ENCODE data around the gene LRR1. TPM values are rescaled to one million over a fixed set of nuclear protein-coding genes. Genes with fewer than 3 reads are reported as not detected.
"Not testable (repeated sequence)": the region's sequence is repeated elsewhere in the genome, so short reads cannot be mapped to it uniquely, and the experiment has no call there.

Gene LRR1
- total RNA-seq, 1 donor from 2014 or later: 4.7 TPM

DNA sequence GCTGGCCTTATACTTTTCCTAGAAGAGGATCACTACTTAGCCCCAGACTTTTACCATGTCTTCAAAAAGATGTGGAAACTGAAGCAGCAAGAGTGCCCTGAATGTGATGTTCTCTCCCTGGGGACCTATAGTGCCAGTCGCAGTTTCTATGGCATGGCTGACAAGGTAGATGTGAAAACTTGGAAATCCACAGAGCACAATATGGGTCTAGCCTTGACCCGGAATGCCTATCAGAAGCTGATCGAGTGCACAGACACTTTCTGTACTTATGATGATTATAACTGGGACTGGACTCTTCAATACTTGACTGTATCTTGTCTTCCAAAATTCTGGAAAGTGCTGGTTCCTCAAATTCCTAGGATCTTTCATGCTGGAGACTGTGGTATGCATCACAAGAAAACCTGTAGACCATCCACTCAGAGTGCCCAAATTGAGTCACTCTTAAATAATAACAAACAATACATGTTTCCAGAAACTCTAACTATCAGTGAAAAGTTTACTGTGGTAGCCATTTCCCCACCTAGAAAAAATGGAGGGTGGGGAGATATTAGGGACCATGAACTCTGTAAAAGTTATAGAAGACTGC is 23.4 kb downstream of the LRR1 start:
- intact Hi-C loops (cut with DNase I): no loop called here
- no peak for DNase-seq (ENCODE audit: low spot score)

DNA sequence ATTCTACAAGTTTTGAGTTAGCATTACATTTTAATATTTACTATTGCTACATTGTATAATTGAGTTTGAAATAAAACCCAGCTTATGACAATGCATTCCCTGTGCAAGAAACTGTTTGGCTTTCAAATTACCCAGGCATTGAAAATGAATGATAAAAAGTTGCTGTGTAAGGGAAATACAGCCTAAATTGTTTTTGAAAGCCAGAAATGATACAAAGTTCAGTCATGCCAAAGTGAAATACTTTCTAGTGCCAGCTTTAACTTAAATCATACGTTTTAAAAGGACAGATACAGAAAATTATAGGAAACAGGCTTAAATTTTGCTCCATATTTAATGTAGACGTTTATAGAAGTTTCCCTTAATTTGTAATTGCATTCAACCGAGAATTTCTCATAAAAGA is 24.6 kb downstream of the LRR1 start:
- intact Hi-C loops (cut with DNase I): no loop called here
- DNase-seq (ENCODE audit: low spot score): no peak

DNA sequence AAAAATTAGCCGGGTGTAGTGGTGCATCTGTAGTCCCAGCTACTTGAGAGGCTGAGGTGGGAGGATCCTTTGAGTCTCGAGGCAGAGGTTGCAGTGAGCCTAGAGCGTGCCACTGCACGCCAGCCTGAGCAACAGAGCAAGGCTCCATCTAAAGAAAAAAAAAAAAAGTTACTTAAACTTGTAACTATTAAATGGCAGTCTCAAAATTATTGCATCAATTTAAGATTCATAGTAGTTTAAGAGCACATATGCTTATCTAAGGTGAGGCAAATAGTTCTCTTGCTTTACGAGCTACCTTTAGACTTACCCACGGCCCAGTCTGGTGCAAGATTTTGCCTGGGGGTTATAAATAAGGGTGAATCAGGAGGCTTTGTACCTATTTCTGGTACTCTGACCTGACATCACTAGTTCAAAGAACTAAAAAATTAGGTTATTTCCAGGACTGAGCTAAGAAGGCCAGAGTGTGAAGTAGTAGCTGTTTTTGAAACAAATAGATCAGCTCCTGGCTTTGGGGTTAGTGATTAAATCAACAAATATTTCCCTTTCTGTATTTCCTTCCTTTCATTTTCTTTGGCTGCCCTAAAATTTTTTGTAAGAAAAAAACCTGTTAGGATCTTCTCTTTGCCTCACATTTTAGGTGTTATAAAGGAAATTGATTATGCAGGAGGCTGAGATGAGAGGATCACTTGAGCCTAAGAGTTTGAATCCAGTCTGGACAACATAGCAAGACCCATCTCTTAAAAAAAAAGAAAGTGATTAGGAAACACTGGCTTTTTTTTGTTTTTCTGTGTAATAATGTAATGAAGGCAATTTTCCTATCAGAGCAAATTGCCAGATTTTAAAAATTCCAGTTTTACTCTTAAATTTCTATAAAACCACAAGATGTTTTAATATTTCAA is 25.4 kb downstream of the LRR1 start:
- intact Hi-C loops (cut with DNase I): no loop called here
- DNase-seq (ENCODE audit: low spot score): no peak

DNA sequence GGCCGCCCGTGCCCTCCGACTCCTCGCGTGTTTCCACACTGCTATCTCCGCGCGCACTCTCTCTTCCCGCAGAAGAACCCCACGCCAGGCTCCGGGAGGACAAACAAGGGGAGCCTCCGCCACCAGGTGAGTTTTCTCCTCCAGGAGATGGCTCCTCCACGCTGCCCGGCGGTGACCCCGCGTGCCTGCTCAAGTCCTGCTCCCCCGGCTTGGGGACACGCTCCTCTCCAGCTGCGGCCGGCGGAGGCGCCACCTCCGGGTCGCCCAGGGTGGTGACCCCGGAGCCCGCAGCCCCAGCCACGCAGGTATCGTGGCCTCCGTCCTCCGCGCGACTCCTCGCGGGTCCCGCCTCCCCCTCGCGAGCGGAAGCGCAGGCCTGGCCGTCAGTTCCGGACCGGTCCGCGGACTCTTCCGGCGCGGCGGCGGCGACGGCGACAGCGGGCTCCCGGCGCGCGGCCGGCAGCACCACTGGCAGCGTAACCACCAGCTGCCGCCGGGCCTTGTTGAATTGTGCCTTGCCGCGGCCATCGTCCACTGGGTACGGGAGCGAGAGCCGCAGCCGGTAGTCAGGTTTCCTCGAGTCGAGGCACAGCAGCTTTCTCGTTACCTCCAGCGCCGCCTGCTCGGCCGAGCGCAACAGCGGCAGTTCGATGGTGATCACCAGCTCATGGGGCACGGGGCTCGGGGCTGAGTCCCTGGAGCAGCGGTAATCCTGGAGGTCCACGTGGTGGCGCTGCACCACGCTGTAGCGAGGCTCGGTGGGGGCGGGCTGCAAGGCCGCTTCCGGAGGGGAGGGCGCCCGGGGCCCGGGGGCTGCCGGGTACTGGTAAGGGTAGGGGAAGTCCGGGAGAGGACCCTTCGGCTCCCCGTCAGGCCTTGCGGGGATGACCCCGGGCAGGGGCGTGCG is 35.2 kb downstream of the LRR1 start:
- intact Hi-C loops (cut with DNase I): loop anchor here (2.0 to 10.0 kb wide), 4 partner anchors 13 to 221 kb away; partner anchors contain the start of genes KLHDC2, MGAT2, NEMF and POLE2
- DNase-seq (ENCODE audit: low spot score): peak; percentile 95

DNA sequence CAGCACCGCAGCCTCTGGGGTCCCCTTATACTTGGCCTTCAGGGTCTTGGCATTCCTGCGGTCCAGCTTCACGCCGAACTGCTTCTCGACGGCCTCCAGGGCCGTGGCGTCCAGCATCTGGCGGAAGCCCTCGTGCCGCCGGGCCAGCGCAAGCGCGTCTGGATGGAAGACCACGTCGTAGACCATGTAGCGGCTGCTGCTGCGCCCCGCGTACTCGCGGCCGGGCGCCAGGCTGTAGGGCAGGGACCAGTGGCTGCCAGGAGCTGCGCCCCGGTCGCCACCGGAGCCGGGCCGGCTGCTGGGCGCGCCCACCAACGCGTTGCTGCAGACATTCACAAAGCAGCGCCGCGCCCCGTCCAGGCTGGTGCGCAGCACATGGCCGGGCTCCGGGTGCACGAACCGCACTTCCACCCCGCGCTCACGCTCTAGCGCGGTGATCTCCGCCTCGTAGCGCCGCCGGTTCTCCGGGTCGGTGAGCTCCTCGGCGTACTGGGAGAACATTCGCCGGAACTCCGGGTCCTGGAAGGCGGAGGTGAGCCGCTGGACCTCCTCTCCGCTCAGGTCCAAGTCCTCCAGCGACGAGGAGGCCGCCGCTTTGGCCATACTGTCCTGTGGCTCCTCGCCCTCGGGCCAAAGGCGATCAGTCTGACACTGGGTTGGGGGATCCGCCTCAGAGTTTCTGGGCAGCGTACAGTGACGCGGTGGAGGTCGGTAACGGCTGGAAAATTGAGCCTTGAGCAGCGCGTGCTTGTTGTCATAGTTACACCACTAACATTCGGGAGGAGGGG is 36.0 kb downstream of the LRR1 start, which contains the start of gene DNAAF2:
DNAAF2 (minus strand) TSS at position 698 of the 788 bp plus-strand sequence; CDS start at position 603, 95 bp downstream.
- peak; percentile 80 for DNase-seq (ENCODE audit: low spot score)
- intact Hi-C loops (cut with DNase I): loop anchor here (2.0 to 10.0 kb wide), 4 partner anchors 14 to 220 kb away; partner anchors contain the start of genes KLHDC2, MGAT2, NEMF and POLE2

DNA sequence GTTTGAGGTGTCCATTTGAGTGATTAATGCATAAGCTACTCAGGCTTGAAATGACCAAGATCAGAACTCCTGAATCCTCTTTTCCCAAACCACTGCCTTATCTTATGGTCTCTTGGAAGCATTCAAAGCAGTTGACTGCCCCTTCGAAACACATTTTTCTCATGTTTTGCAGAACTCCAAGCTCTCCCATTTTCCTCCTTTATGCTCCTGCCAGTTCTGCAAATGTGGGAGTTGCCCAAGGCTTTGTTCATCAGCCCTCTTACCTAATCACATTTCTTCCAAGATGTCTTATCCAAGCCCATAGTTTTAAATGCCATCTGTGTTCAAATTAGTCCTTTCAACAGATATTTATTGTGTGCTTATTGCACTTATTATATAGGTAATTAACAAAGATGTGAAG is 38.1 kb downstream of the LRR1 start:
- intact Hi-C loops (cut with DNase I): loop anchor here (10.0 kb wide), 1 partner anchor 218 kb away; the partner anchor contains the start of gene NEMF
- DNase-seq (ENCODE audit: low spot score): no peak

DNA sequence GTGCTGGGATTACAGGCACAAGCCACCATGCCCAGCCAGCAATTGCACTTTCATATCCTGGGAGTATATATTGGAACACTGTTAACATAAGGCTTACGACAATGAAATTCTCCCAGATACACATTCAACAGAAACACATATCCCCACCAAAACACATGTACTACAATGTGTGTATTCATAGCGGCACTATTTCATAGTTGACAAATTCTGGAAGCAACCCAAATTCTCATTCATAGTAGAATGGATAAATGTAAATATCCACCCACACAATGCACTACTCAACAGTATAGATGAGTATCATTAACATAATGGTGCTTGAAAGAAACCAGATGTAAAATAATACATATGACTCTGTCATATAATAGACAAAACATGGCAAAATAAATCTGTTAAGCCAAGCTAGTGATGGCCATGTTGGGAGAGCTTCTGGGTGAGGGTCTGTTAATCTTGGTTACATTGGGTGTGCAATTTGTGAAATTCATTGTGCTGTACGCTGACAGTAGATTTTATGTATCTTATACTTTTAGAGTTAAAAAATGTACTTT is 38.9 kb downstream of the LRR1 start:
- intact Hi-C loops (cut with DNase I): loop anchor here (10.0 kb wide), 1 partner anchor 217 kb away; the partner anchor contains the start of gene NEMF
- no peak for DNase-seq (ENCODE audit: low spot score)

DNA sequence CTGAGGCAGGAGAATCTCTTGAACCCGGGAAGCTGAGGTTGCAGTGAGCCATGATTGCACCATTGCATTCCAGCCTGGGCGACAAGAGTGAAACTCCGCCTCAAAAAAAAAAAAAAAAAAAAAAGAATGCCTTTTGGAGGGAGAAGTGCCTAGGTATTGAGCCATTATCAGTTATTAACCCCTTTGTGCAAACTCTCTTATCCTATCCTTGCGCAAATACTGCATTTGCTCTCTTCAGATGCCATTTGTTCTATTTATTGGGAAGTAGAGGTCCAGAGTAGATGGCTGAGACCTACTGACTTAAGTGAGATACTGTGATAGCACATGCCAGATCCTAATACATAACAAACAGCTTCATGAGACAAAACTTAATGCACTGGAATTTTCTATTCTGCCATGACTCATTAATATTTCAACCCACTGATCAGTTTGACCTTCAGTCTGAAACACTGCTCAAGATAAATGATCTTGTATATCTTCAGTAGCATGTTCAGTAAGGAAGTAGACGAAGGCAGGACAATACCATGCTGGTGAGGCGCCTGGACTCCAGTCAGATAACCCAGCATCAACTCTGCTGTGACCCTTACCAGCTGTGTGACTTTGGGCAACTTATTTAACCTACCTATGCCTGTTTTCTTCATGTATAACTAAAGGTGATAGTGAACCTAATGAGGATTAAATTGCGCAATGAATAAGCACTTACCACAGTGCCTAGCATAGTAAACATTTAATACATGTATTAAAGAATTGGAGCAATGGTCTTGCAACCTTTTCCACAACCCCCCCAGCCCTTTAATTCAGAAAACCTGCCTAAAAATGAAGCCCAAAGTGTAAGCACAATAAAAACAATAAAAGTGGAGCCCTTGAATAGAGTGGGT is 42.0 kb downstream of the LRR1 start:
- DNase-seq (ENCODE audit: low spot score): no peak
- intact Hi-C loops (cut with DNase I): no loop called here

DNA sequence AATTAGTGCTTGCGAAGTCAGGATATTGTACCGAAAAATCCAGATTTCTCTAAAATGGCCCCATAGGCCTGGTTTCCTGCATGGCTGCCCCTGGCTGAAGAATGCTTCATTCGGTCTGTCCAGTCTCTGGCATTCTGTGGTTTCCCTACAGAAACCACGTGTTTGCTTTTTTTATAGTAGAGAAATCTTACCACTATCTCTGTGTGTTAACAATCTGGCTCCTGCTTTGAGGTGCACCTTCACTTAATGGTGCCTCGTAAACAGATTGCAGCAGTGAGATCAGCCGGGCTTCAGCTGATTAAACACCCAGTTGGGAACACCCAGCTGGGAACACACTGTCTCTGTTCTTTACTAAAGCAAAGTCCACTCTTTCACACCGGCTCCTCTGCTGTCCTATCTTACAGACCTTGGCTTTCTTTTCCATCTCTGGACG is 43.0 kb downstream of the LRR1 start:
- intact Hi-C loops (cut with DNase I): no loop called here
- no peak for DNase-seq (ENCODE audit: low spot score)

DNA sequence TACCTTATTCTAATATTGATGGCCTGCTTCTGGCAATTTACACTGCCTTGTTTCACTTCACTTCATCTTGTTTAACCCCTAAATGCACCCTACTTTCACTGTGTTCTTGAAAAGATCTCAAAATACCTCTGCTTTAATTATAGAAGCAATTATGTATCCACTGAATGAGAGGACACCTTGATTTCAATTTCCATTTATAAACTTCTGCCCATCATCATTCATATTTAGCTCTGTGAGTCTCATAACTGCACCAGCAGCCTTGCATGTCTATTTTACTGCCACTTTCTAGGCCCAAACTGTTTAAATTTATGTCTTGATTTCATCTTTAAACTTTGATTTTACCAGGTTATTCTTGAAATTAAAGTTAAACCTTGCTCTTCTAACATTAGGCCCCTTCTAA is 43.4 kb downstream of the LRR1 start:
- intact Hi-C loops (cut with DNase I): no loop called here
- no peak for DNase-seq (ENCODE audit: low spot score)

DNA sequence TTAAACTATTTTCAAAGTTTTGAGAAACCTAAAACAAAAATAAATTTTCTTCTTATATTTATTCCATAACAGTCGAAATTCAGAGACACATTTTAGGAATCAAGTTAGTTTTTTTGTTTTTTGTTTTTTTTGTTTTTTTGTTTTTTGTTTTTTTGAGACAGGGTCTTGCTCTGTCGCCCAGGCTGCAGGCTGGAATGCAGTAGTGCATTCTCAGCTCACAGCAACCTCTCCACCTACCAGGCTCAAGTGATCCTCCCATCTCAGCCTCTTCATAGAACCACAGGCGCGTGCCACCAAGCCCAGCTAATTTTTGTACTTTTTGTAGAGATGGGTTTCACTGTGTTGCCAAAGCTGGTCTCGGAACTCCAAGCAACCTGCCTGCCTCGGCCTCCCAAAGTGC is 54.8 kb downstream of the LRR1 start:
- DNase-seq (ENCODE audit: low spot score): no peak
- intact Hi-C loops (cut with DNase I): no loop called here

DNA sequence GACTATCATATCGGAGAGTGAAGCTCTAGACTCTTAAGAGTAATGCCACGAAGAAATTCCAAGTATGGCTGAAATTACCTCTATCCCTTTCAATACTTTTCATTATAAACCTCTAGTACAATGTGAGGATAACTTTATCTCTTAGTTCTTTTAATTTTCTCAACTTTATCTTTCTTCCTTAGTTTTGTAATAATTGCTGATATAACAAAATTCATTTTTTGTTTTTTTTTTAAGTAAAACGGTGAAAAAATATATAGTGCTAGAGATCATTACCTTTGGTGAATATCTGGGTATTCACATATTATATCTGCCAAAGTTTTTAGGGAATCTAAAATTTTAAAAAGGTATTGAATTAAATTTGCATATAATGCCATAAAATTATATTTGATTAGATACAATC is 55.8 kb downstream of the LRR1 start:
- intact Hi-C loops (cut with DNase I): no loop called here
- DNase-seq (ENCODE audit: low spot score): no peak

DNA sequence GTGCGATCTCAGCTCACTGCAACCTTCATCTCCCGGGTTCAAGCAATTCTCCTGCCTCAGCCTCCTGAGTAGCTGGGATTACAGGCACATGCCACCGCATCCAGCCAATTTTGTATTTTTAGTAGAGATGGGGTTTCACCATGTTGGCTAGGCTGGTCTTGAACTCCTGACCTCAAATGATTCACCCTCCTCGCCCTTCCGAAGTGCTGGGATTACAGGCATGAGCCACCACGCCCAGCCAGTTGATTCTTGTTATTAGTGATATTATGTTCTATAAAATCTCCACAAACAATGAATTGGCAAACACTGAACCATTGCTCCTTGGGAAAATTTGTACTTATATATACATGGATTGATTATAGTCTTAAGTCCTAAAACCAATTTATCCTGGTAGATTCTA is 58.8 kb downstream of the LRR1 start:
- DNase-seq (ENCODE audit: low spot score); intact Hi-C loops (cut with DNase I): not testable (repeated sequence)

DNA sequence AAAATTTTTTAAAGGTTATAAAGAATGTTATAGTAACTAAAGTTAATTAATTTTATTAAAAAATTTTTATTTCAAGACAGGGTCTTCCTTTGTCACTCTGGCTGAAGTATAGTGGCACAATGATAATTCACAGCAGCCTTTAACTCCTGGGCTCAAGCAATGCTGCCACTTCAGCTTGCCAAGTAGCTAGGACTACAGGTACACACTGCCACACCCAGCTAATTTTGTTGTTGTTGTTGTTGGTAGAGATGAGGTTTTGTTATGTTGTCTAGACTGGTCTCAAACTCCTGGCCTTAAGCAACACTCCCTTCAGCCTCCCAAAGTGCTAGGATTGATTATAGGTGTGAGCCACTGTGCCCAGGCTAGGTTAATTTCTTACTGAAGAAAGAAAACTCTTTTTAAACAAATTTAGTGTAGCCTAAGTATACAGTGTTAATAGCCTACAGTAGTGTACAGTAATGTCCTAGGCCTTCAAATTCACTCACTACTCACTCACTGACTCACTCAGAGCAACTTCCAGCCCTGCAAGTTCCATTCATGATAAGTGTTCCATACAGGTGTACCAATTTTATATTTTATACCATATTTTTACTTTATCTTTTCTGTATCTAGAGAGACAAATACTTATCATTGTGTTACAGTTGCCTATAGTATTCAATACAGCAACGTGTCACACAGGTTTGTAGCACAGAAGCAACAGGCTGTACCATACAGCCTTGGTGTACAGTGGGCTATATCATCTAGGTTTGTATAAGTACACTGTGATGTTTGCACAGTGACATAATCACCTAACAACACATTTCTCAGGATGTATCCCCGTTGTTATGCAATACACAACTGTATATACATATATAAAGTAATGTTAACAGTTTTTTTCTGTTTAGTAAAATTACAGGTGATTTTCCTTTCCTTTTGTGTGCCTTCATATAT is 61.1 kb downstream of the LRR1 start:
- intact Hi-C loops (cut with DNase I): no loop called here

More for the DNA sequence above, 61.1 kb downstream of the LRR1 start:
- DNase-seq (ENCODE audit: low spot score): no peak
